H9 (cell line): Measurements from ENCODE around the gene PRR20A. TPM values are rescaled to one million over a fixed set of nuclear protein-coding genes. Genes with fewer than 3 reads are reported as not detected.

ENCODE experiments used
- DNase-seq: peaks from one replicate; pipeline ENCODE4 v3.0.0-alpha.2; 2017
- H2AFZ ChIP-seq: one replicate; pipeline ENCODE4 v1.6.1; 2013; ENCODE audit warnings: mild to moderate bottlenecking, low read length, control low read depth, moderate library complexity
- H2AK5ac ChIP-seq: 2 replicates; pipeline ENCODE4 v1.6.1; 2013; ENCODE audit warnings: low read length, control low read depth, mixed read lengths; ENCODE audit not compliant: insufficient read length
- H2BK120ac ChIP-seq: one replicate; pipeline ENCODE4 v1.6.1; 2013; ENCODE audit warnings: low read depth, mild to moderate bottlenecking, low read length, control low read depth, inconsistent platforms; ENCODE audit not compliant: poor library complexity, severe bottlenecking
- H2BK12ac ChIP-seq: 2 replicates; pipeline ENCODE4 v1.6.1; 2013; ENCODE audit warnings: low read length, control low read depth, mixed read lengths, low read depth; ENCODE audit not compliant: insufficient read length
- H2BK15ac ChIP-seq: 2 replicates; pipeline ENCODE4 v1.6.1; 2013; ENCODE audit warnings: low read depth, low read length, control low read depth
- H2BK20ac ChIP-seq: one replicate; pipeline ENCODE4 v1.6.1; 2013; ENCODE audit warnings: low read depth, mild to moderate bottlenecking, low read length, control low read depth, inconsistent platforms; ENCODE audit not compliant: poor library complexity, severe bottlenecking
- H2BK5ac ChIP-seq: 2 replicates; pipeline ENCODE4 v1.6.1; 2013; ENCODE audit warnings: low read length, control low read depth, mixed read lengths; ENCODE audit not compliant: insufficient read length
- H3K14ac ChIP-seq: 2 replicates; pipeline ENCODE4 v1.6.1; 2013; ENCODE audit warnings: low read length, control low read depth; ENCODE audit not compliant: insufficient read depth
- H3K18ac ChIP-seq: 2 replicates; pipeline ENCODE4 v1.6.1; 2013; ENCODE audit warnings: low read depth, mild to moderate bottlenecking, mixed read lengths, low read length, control low read depth; ENCODE audit not compliant: insufficient read length
- H3K23ac ChIP-seq: 2 replicates; pipeline ENCODE4 v1.6.1; 2013; ENCODE audit warnings: low read length, control low read depth, mixed read lengths, low read depth; ENCODE audit not compliant: insufficient read length
- H3K23me2 ChIP-seq: 2 replicates; pipeline ENCODE4 v1.6.1; 2013; ENCODE audit warnings: low read depth, mild to moderate bottlenecking, mixed read lengths, low read length, control low read depth; ENCODE audit not compliant: insufficient read length, poor library complexity, severe bottlenecking
- H3K27ac ChIP-seq: 2 replicates; pipeline ENCODE4 v1.5.1; 2013; ENCODE audit warnings: low read length, control low read depth, mixed read lengths, low read depth; ENCODE audit not compliant: insufficient read length
- H3K27me3 ChIP-seq: 2 replicates; pipeline ENCODE4 v1.6.1; 2013; ENCODE audit warnings: low read length, control low read depth, inconsistent platforms; ENCODE audit not compliant: insufficient read depth
- H3K4ac ChIP-seq: 2 replicates; pipeline ENCODE4 v1.6.1; 2013; ENCODE audit warnings: low read depth, mild to moderate bottlenecking, control low read depth, inconsistent platforms, low read length, moderate library complexity
- H3K4me1 ChIP-seq: 2 replicates; pipeline ENCODE4 v1.6.1; 2013; ENCODE audit warnings: low read length, control low read depth, inconsistent platforms; ENCODE audit not compliant: insufficient read depth
- H3K4me2 ChIP-seq: 2 replicates; pipeline ENCODE4 v1.6.1; 2013; ENCODE audit warnings: low read length, control low read depth, mixed read lengths; ENCODE audit not compliant: insufficient read length, insufficient read depth
- H3K56ac ChIP-seq: 2 replicates; pipeline ENCODE4 v1.6.1; 2013; ENCODE audit warnings: low read depth, mild to moderate bottlenecking, mixed read lengths, low read length, control low read depth; ENCODE audit not compliant: insufficient read length
- H3K79me1 ChIP-seq: 2 replicates; pipeline ENCODE4 v1.6.1; 2013; ENCODE audit warnings: low read depth, mild to moderate bottlenecking, moderate library complexity, low read length, control low read depth, inconsistent platforms; ENCODE audit not compliant: insufficient read depth, poor library complexity, severe bottlenecking
- H3K79me2 ChIP-seq: 2 replicates; pipeline ENCODE4 v1.6.1; 2013; ENCODE audit warnings: low read length, control low read depth, inconsistent platforms; ENCODE audit not compliant: insufficient read depth
- H3K9ac ChIP-seq: 2 replicates; pipeline ENCODE4 v1.6.1; 2013; ENCODE audit warnings: low read length, control low read depth, mixed read lengths; ENCODE audit not compliant: insufficient read length; ENCODE audit errors: extremely low read depth
- H3K9me3 ChIP-seq: one replicate; pipeline ENCODE4 v1.6.1; 2013; ENCODE audit warnings: low read depth, low read length, inconsistent platforms; ENCODE audit not compliant: control insufficient read depth
- H3T11ph ChIP-seq: one replicate; pipeline ENCODE4 v1.6.1; 2013; ENCODE audit warnings: mild to moderate bottlenecking, low read length, control low read depth, inconsistent platforms
- H4K20me1 ChIP-seq: one replicate; pipeline ENCODE4 v1.6.1; 2013; ENCODE audit not compliant: control insufficient read depth, insufficient read length, insufficient read depth
- H4K5ac ChIP-seq: 2 replicates; pipeline ENCODE4 v1.6.1; 2013; ENCODE audit warnings: low read depth, mild to moderate bottlenecking, mixed read lengths, low read length, control low read depth; ENCODE audit not compliant: insufficient read length
- H4K8ac ChIP-seq: replicated peaks from 2 replicates; pipeline ENCODE4 v1.6.1; 2013; ENCODE audit warnings: low read length, control low read depth, mixed read lengths, low read depth; ENCODE audit not compliant: insufficient read length
- H4K91ac ChIP-seq: 2 replicates; pipeline ENCODE4 v1.6.1; 2013; ENCODE audit warnings: low read depth, mild to moderate bottlenecking, moderate library complexity, mixed read lengths, low read length, control low read depth; ENCODE audit not compliant: insufficient read length
- H3K27ac Mint-ChIP-seq, 3 experiments: 2 replicates in 2 of 3; 3 replicates in 1 of 3; pipeline ENCODE4 v1.8.0; 2020 to 2021; ENCODE audit warnings: mixed read lengths in 3 of 3, mild to moderate bottlenecking in 1 of 3, moderate library complexity in 1 of 3
- H3K27me3 Mint-ChIP-seq: 2 replicates; pipeline ENCODE4 v1.8.0; 2021; ENCODE audit warnings: low read depth, mild to moderate bottlenecking, moderate library complexity, mixed read lengths
- H3K36me3 Mint-ChIP-seq, 3 experiments: 2 replicates in 2 of 3; 3 replicates in 1 of 3; pipeline ENCODE4 v1.8.0; 2020 to 2021; ENCODE audit warnings: low read depth in 3 of 3, mixed read lengths in 3 of 3; ENCODE audit not compliant: insufficient read depth in 1 of 3
- H3K4me1 Mint-ChIP-seq, 2 experiments: 2 replicates each; pipeline ENCODE4 v1.8.0; 2020; ENCODE audit warnings: mixed read lengths in 2 of 2
- H3K4me3 Mint-ChIP-seq, 2 experiments: 2 replicates in 1 of 2; 3 replicates in 1 of 2; pipeline ENCODE4 v1.8.0; 2020 to 2021; ENCODE audit warnings: mild to moderate bottlenecking in 2 of 2, mixed read lengths in 2 of 2, moderate library complexity in 1 of 2
- H3K9me3 Mint-ChIP-seq, 2 experiments: 2 replicates in 1 of 2; 3 replicates in 1 of 2; pipeline ENCODE4 v1.8.0; 2020; ENCODE audit warnings: mild to moderate bottlenecking in 2 of 2, mixed read lengths in 2 of 2, moderate library complexity in 1 of 2
- CTCF ChIP-seq: fragments of 200-600 bp; sonication (generic); conservative IDR thresholded peaks from 3 replicates; pipeline ENCODE4 v1.8.0; 2021; ENCODE audit warnings: antibody characterized with exemption, mild to moderate bottlenecking
- WGBS: extraction: QIAGEN DNeasy Blood & Tissue Kit; methylation state at CpG from one replicate; pipeline ENCODE4 v1.1.7; 2013; ENCODE audit warnings: missing lambda C conversion rate, low lambda C conversion rate, mixed read lengths; ENCODE audit not compliant: insufficient read length; ENCODE audit errors: extremely low coverage; 5-methylcytosine and 5-hydroxymethylcytosine counted together
- total RNA-seq: library from RNA; stranded (reverse); gene quantifications from 2 replicates; pipeline ENCODE4 v1.2.1, GENCODE V29; 2021

Gene PRR20A
- total RNA-seq, 1 experiment from 2014 or later, result not detected

GRCh38 chr13:57191667-57192066 lies 50.9 kb downstream of the PRR20A start:
- no peak overlapping the region for H2BK120ac ChIP-seq
- H2BK20ac ChIP-seq, result no peak overlapping the region
- no peaks in the 10 kb centered on the region for H3K79me1 ChIP-seq
- H2AK5ac ChIP-seq, result no peak overlapping the region
- H4K20me1 ChIP-seq, result no peaks in the 10 kb centered on the region
- H3T11ph ChIP-seq, result no peak overlapping the region
- H2BK5ac ChIP-seq, result no peak overlapping the region
- Mint-ChIP-seq H3K9me3 (no peaks in the 10 kb centered on the region), H3K27ac (no peak overlapping the region), H3K4me1 (no peaks in the 10 kb centered on the region), H3K36me3 (no peaks in the 10 kb centered on the region; a peak in 1 of 7 replicates), H3K27me3 (no peaks in the 10 kb centered on the region), H3K4me3 (no peak overlapping the region)
- no peaks in the 10 kb centered on the region for H3K27me3 ChIP-seq
- H3K9ac ChIP-seq, result no peak overlapping the region
- H3K4me1 ChIP-seq, result no peaks in the 10 kb centered on the region
- no peak overlapping the region for H3K18ac ChIP-seq
- no peak overlapping the region for H3K14ac ChIP-seq
- no CpG with 5 or more reads among the region's 1 CpG for WGBS
- H2AFZ ChIP-seq, result no peak overlapping the region
- H4K8ac ChIP-seq, result no peak overlapping the region
- no peak for DNase-seq
- H3K9me3 ChIP-seq, result no peaks in the 10 kb centered on the region
- no peak overlapping the region for H3K27ac ChIP-seq
- H2BK12ac ChIP-seq, result no peak overlapping the region
- no peaks in the 10 kb centered on the region for H3K23me2 ChIP-seq
- no peak overlapping the region for H3K23ac ChIP-seq
- no peak overlapping the region for H3K56ac ChIP-seq
- no peak overlapping the region for H4K91ac ChIP-seq
- H2BK15ac ChIP-seq, result no peak overlapping the region
- no peak overlapping the region for H4K5ac ChIP-seq
- no peak for TF ChIP-seq CTCF
- H3K4me2 ChIP-seq, result no peak overlapping the region
- H3K79me2 ChIP-seq, result no peaks in the 10 kb centered on the region
- H3K4ac ChIP-seq, result no peak overlapping the region

Other genes with a start within 250 kb of the PRR20A start
- gene PRR20B, start 6.6 kb downstream of the PRR20A start, total RNA-seq, result not detected in 2 replicates
- not detected in 2 replicates for gene PRR20C, start 13.1 kb downstream of the PRR20A start, total RNA-seq
- not detected in 2 replicates for gene PRR20D, start 19.7 kb downstream of the PRR20A start, total RNA-seq
- gene PRR20E, start 26.3 kb downstream of the PRR20A start, total RNA-seq, result not detected in 2 replicates